Neuronal stem cell (in vitro differentiated cells): ENCODE results near the gene CCDC15.
A peak's percentile ranks its signal among the peaks of the same experiment; 100 is the strongest.

Source experiments
- DNase-seq: peaks from one replicate; pipeline ENCODE4 v3.0.0-alpha.2; 2013; ENCODE audit warnings: low spot score
- H2AFZ ChIP-seq: one replicate; pipeline ENCODE4 v1.6.1; 2013; ENCODE audit warnings: mild to moderate bottlenecking, low read length, inconsistent platforms
- H2AK5ac ChIP-seq: 2 replicates; pipeline ENCODE4 v1.6.1; 2013; ENCODE audit warnings: low read depth, mild to moderate bottlenecking, inconsistent platforms, low read length, moderate library complexity, mixed read lengths
- H2BK120ac ChIP-seq: 2 replicates; pipeline ENCODE4 v1.6.1; 2013; ENCODE audit warnings: low read depth, mild to moderate bottlenecking, inconsistent platforms, low read length, moderate library complexity, mixed read lengths
- H2BK12ac ChIP-seq: one replicate; pipeline ENCODE4 v1.6.1; 2013; ENCODE audit warnings: low read length, inconsistent platforms
- H2BK15ac ChIP-seq: 2 replicates; pipeline ENCODE4 v1.6.1; 2013; ENCODE audit warnings: mild to moderate bottlenecking, low read length, inconsistent platforms, mixed read lengths
- H2BK5ac ChIP-seq: one replicate; pipeline ENCODE4 v1.6.1; 2013; ENCODE audit warnings: inconsistent platforms, mild to moderate bottlenecking, low read length, moderate library complexity
- H3K14ac ChIP-seq: one replicate; pipeline ENCODE4 v1.6.1; 2013; ENCODE audit warnings: low read length, inconsistent platforms
- H3K18ac ChIP-seq: 2 replicates; pipeline ENCODE4 v1.6.1; 2013; ENCODE audit warnings: low read length, inconsistent platforms
- H3K23ac ChIP-seq: 2 replicates; pipeline ENCODE4 v1.6.1; 2013; ENCODE audit warnings: low read depth, mild to moderate bottlenecking, mixed read lengths, low read length, inconsistent platforms; ENCODE audit not compliant: poor library complexity
- H3K27ac ChIP-seq: replicated peaks from 3 replicates; pipeline ENCODE4 v1.5.1; 2013; ENCODE audit warnings: low read length, inconsistent platforms
- H3K27me3 ChIP-seq, 3 experiments: 2 replicates each; pipeline ENCODE4 v1.6.1; 2013; ENCODE audit warnings: low read length in 3 of 3, mild to moderate bottlenecking in 2 of 3, inconsistent platforms in 1 of 3, low read depth in 1 of 3, mixed read lengths in 1 of 3, moderate library complexity in 1 of 3; ENCODE audit not compliant: control insufficient read depth in 3 of 3, insufficient read depth in 3 of 3
- H3K36me3 ChIP-seq, 2 donors: replicated peaks in 1 of 2; 2 replicates each; pipeline ENCODE4 v1.6.1; 2013; ENCODE audit warnings: low read length in 2 of 2; ENCODE audit not compliant: control insufficient read depth in 2 of 2, insufficient read depth in 2 of 2
- H3K4ac ChIP-seq: 2 replicates; pipeline ENCODE4 v1.6.1; 2013; ENCODE audit warnings: inconsistent platforms, mild to moderate bottlenecking, low read length, moderate library complexity
- H3K4me1 ChIP-seq, 2 donors: 1 replicate in 1 of 2; 2 replicates in 1 of 2; pipeline ENCODE4 v1.6.1; 2013; ENCODE audit warnings: low read length in 2 of 2, low read depth in 1 of 2; ENCODE audit not compliant: control insufficient read depth in 2 of 2, insufficient read depth in 1 of 2
- H3K4me2 ChIP-seq: one replicate; pipeline ENCODE4 v1.6.1; 2013; ENCODE audit warnings: mild to moderate bottlenecking, low read length, inconsistent platforms; ENCODE audit not compliant: insufficient read depth, poor library complexity, severe bottlenecking
- H3K4me3 ChIP-seq, 2 donors: 2 replicates each; pipeline ENCODE4 v1.5.1; 2013; ENCODE audit warnings: low read length in 2 of 2, mild to moderate bottlenecking in 2 of 2, inconsistent platforms in 1 of 2, moderate library complexity in 1 of 2
- H3K79me1 ChIP-seq: one replicate; pipeline ENCODE4 v1.6.1; 2013; ENCODE audit warnings: low read depth, mild to moderate bottlenecking, inconsistent platforms, low read length, moderate library complexity
- H3K9ac ChIP-seq: one replicate; pipeline ENCODE4 v1.6.1; 2013; ENCODE audit warnings: mild to moderate bottlenecking, low read depth, low read length, inconsistent platforms; ENCODE audit not compliant: poor library complexity
- H3K9me3 ChIP-seq, 2 donors: replicated peaks in 1 of 2; 2 replicates each; pipeline versions ENCODE3 to v1.6.1; 2013; ENCODE audit warnings: low read length in 2 of 2, mild to moderate bottlenecking in 2 of 2, inconsistent platforms in 1 of 2, low read depth in 1 of 2, mixed read lengths in 1 of 2, moderate library complexity in 1 of 2; ENCODE audit not compliant: control insufficient read depth in 2 of 2, insufficient read depth in 1 of 2
- H4K8ac ChIP-seq: one replicate; pipeline ENCODE4 v1.6.1; 2013; ENCODE audit warnings: low read depth, mild to moderate bottlenecking, inconsistent platforms, low read length, moderate library complexity
- H4K91ac ChIP-seq: one replicate; pipeline ENCODE4 v1.6.1; 2013; ENCODE audit warnings: low read length, low read depth, mild to moderate bottlenecking, inconsistent platforms; ENCODE audit not compliant: poor library complexity
- WGBS, 2 donors: extraction: QIAGEN DNeasy Blood & Tissue Kit; methylation state at CpG; one replicate each; pipeline ENCODE4 v1.1.7; 2013; ENCODE audit warnings: missing lambda C conversion rate in 2 of 2, mixed read lengths in 1 of 2; ENCODE audit not compliant: insufficient read length in 2 of 2, insufficient replicate concordance in 1 of 2; ENCODE audit errors: extremely low coverage in 2 of 2; 5-methylcytosine and 5-hydroxymethylcytosine counted together

The CCDC15 gene

DNA sequence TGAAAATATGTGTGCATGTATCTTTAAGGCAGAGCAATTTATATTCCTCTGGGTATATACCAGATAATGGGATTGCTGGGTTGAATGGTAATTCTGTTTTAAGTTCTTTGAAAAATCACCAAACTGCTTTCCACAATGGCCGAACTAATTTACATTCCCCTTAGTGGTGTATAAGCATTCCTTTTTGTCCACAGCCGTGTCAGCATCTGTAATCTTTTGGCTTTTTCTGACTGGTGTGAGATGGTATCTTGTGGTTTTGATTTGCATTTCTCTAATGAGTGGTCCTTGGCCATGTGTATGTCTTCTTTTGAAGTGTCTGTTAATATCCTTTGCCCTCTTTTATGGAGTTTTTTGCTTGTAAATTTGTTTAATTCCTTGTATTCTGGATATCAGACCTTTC is 24.3 kb downstream of the CCDC15 start:
- Histone ChIP-seq H3K23ac (no peak overlapping the region), H3K36me3 (peaks cover 0 to 3% of the 10 kb centered on the region in 2 donors), H2BK12ac (no peak overlapping the region), H3K4me2 (no peak overlapping the region), H3K4me1 (no peaks in the 10 kb centered on the region), H3K9me3 (peaks cover 0 to 23% of the 10 kb centered on the region in 2 donors), H3K27ac (no peak overlapping the region), H3K4ac (no peak overlapping the region), H4K91ac (no peak overlapping the region), H3K4me3 (no peak overlapping the region), H2BK5ac (no peak overlapping the region), H2BK120ac (no peak overlapping the region), H3K18ac (no peak overlapping the region), H2AK5ac (no peak overlapping the region), H3K14ac (no peak overlapping the region), H4K8ac (no peak overlapping the region), H3K79me1 (no peaks in the 10 kb centered on the region), H2BK15ac (no peak overlapping the region), H3K9ac (no peak overlapping the region), H2AFZ (no peak overlapping the region), H3K27me3 (no peaks in the 10 kb centered on the region)
- no CpG with 5 or more reads among the region's 2 CpGs for WGBS, 2 donors
- DNase-seq = no peak

DNA sequence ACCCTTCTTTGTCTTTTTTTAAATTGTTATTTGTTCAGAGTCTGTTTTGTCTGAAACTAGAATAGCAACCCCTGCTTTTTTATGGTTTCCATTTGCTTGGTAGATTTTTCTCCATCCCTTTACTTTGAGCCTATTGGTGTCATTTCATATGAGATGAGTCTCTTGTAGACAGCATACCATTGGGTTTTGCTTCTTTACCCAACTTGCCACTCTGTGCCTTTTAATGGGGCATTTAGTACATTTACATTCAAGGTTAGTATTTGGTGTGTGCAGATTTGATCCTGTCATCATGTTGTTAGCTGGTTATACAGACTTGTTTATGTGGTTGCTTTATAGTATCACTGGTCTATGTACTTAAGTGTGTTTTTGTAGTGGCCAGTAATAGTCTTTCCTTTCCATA is 28.0 kb downstream of the CCDC15 start:
- Histone ChIP-seq H2BK15ac (no peak overlapping the region), H3K4me1 (peaks cover 0 to 1% of the 10 kb centered on the region in 2 donors), H3K4me2 (no peak overlapping the region), H3K4me3 (no peak overlapping the region), H2AFZ (no peak overlapping the region), H3K4ac (no peak overlapping the region), H2BK12ac (no peak overlapping the region), H4K8ac (no peak overlapping the region), H4K91ac (no peak overlapping the region), H3K14ac (no peak overlapping the region), H3K18ac (no peak overlapping the region), H2BK5ac (no peak overlapping the region), H2AK5ac (no peak overlapping the region), H2BK120ac (no peak overlapping the region), H3K23ac (no peak overlapping the region), H3K27ac (no peak overlapping the region), H3K79me1 (peaks cover 4% of the 10 kb centered on the region), H3K9me3 (peaks cover 0 to 23% of the 10 kb centered on the region in 2 donors), H3K9ac (no peak overlapping the region), H3K36me3 (peaks cover 0 to 7% of the 10 kb centered on the region in 2 donors), H3K27me3 (no peaks in the 10 kb centered on the region)
- no peak for DNase-seq

DNA sequence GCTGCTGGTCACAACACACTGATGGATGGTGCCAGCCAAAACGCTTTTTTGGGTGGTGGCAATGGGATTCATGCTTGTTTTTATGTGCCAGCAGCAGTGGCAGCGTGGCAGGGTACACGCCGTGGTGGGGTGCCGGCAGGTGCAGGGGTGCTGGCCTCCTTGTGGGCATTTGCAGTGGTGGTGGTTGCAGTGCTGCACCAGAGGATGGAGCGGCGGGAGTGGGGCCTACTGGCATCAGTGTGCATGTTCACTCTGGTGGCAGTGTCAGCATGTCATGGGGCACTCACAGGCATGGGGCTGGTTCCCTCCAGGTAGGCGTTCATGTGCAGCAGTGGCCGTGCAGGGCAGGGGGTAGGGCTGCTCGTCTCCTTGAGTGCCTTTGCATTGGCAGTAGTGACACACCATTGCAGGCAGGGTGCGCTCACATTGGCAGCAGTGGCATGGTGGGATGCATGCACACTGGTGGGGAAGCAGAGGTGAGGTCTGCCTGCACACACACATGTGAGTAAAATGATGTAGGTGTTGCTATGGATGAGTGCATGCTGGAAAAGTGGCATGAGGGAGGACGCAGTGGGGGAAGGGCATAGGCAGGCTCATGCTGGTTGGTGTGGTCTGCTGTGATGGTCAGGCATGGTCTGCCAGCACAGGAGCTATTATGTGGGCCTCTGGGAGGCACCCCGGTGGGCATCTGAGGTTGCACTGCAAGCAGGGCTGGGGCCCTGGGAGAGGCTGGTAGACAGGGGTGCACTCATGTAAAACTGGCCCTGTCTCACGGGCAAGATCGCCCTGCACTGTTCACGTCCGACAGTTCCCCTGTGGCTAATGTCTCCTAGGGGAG is 29.9 kb downstream of the CCDC15 start:
- Histone ChIP-seq H3K9me3 (peaks cover 0 to 14% of the 10 kb centered on the region in 2 donors), H3K27me3 (no peaks in the 10 kb centered on the region), H3K27ac (no peak overlapping the region), H2AK5ac (peak overlapping the region; percentile 90), H2BK120ac (no peak overlapping the region), H3K9ac (peak overlapping the region; percentile 63), H4K91ac (peak overlapping the region; percentile 79), H3K14ac (peak overlapping the region; percentile 75), H3K23ac (peak overlapping the region; percentile 85), H3K18ac (peak overlapping the region; percentile 78), H4K8ac (peak overlapping the region; percentile 65), H3K79me1 (peaks cover 4% of the 10 kb centered on the region), H3K4me3 (no peak overlapping the region), H3K36me3 (peaks cover 0 to 17% of the 10 kb centered on the region in 2 donors), H3K4me1 (peaks cover 0 to 1% of the 10 kb centered on the region in 2 donors), H3K4me2 (no peak overlapping the region), H2BK12ac (no peak overlapping the region), H2AFZ (no peak overlapping the region), H2BK5ac (no peak overlapping the region), H3K4ac (peak overlapping the region; percentile 53), H2BK15ac (no peak overlapping the region)
- no CpG with 5 or more reads among the region's 17 CpGs for WGBS, 2 donors
- DNase-seq = no peak

DNA sequence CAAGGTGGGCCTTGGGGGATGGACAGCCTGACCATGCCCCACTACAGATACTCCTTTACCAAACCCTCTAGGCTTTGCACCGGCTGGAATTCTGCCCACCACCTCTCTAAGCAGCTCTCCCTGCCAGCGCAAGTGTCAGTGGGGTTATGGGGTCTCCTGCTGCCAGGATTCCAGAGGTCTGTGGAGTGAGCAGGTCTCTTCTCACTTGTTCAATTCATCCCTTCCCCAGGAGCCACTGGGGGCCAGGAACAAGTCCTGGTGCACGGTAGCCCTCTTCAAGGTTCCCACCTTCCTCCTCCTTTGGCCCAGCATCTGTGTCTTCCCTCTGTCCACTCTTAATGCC is 30.5 kb downstream of the CCDC15 start:
- no CpG with 5 or more reads among the region's 3 CpGs for WGBS, 2 donors
- Histone ChIP-seq H3K4me3 (no peak overlapping the region), H3K27me3 (no peaks in the 10 kb centered on the region), H2BK120ac (no peak overlapping the region), H4K8ac (no peak overlapping the region), H3K4ac (no peak overlapping the region), H4K91ac (no peak overlapping the region), H2BK5ac (no peak overlapping the region), H2AFZ (no peak overlapping the region), H3K14ac (no peak overlapping the region), H3K9me3 (peaks cover 0 to 8% of the 10 kb centered on the region in 2 donors), H3K4me2 (no peak overlapping the region), H2BK15ac (no peak overlapping the region), H3K18ac (peak overlapping the region; percentile 28), H3K9ac (no peak overlapping the region), H3K79me1 (peaks cover 4% of the 10 kb centered on the region), H3K27ac (no peak overlapping the region), H2BK12ac (no peak overlapping the region), H3K4me1 (peaks cover 0 to 1% of the 10 kb centered on the region in 2 donors), H2AK5ac (peak overlapping the region; percentile 90), H3K23ac (no peak overlapping the region), H3K36me3 (peaks cover 0 to 17% of the 10 kb centered on the region in 2 donors)
- no peak for DNase-seq
